Peyer's patch (tissue), 4 donors: ENCODE results near the gene TRMT44. TPM values are rescaled to one million over a fixed set of nuclear protein-coding genes. Genes with fewer than 3 reads are reported as not detected.
A peak's percentile ranks its signal among the peaks of the same experiment; 100 is the strongest.

Source experiments
- DNase-seq, 3 donors: peaks; one replicate each; pipeline ENCODE4 v3.0.0-alpha.2; 2017 to 2019
- H3K27ac ChIP-seq, 4 donors: fragments of 200-600 bp; sonication (generic); one replicate each; pipeline ENCODE4 v1.5.1; 2016 to 2019
- H3K27me3 ChIP-seq, 2 donors: fragments of 200-600 bp; sonication (generic); one replicate each; pipeline ENCODE4 v1.5.1; 2019
- H3K36me3 ChIP-seq, 3 donors: fragments of 200-600 bp; sonication (generic); one replicate each; pipeline ENCODE4 v1.5.1; 2016 to 2019
- H3K4me1 ChIP-seq, 4 donors: fragments of 200-600 bp; sonication (generic); one replicate each; pipeline ENCODE4 v1.5.1; 2016 to 2019
- H3K4me3 ChIP-seq, 4 donors: fragments of 200-600 bp; sonication (generic); 1 replicate in 3 of 4; 2 replicates in 1 of 4; pipeline ENCODE4 v1.5.1; 2016 to 2019; ENCODE audit warnings: mild to moderate bottlenecking in 1 of 4
- H3K9me3 ChIP-seq, 4 donors: fragments of 200-600 bp; sonication (generic); one replicate each; pipeline ENCODE4 v1.5.1; 2016 to 2019; ENCODE audit warnings: mild to moderate bottlenecking in 1 of 4
- CTCF ChIP-seq, 6 experiments: fragments of 450-650 bp in 4 of 6; fragments of 200-600 bp in 2 of 6; sonication (generic) in 1 of 6; IDR thresholded peaks; one replicate each; pipeline ENCODE4 v1.5.1; 2017 to 2019; ENCODE audit warnings: antibody characterized with exemption in 6 of 6, mild to moderate bottlenecking in 3 of 6, moderate library complexity in 1 of 6
- POLR2A ChIP-seq, 2 donors: fragments of 450-650 bp; IDR thresholded peaks; one replicate each; pipeline ENCODE4 v1.5.1; 2017; ENCODE audit warnings: antibody characterized with exemption in 2 of 2, mild to moderate bottlenecking in 2 of 2, moderate library complexity in 2 of 2
- total RNA-seq, 4 donors: library from RNA; depleted of rRNA; stranded (reverse); fragments of >200 nt; gene quantifications; one replicate each; pipeline ENCODE4 v1.1.0, GENCODE V29; 2016

The TRMT44 gene
- total RNA-seq, 4 donors from 2014 or later, result 16.8 to 31.6 (median 28.1) TPM

DNA sequence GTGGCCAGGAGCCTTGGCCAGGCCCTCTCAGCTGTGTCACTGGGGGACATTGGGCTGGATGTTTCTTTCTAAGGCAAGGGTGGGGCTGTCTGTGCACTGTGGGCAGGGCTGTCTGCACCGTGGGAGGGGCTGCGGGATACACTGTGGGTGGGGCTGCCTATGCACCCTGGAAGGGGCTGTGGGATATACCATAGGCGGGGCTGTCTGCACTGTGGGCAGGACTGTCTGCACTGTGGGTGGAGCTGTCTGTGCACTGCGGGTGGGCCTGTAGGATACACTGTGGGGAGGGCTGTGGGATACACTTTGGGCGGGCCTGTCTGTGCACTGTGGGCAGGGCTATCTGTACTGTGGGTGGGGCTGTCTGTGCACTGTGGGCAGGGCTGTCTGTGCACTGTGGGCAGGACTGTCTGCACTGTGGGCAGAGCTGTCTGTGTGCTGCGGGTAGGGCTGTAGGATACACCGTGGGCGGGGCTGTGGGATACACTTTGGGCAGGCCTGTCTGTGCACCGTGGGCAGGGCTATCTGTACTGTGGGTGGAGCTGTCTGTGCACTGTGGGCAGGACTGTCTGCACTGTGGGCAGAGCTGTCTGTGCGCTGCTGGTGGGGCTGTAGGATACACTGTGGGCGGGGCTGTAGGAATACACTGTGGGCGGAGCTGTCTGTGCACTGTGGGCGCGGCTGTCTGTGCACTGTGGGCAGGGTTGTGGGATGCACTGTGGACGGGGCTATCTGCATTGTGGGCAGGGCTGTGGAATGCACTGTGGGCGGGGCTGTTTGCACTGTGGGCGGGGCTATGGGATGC lies 31.1 kb upstream of the TRMT44 start:
- Histone ChIP-seq H3K4me1 (no peaks in the 10 kb centered on the region), H3K27me3 (no peaks in the 10 kb centered on the region), H3K27ac (no peak overlapping the region), H3K36me3 (peaks cover 0 to 37% (median 0%) of the 10 kb centered on the region in 3 donors), H3K4me3 (no peak overlapping the region), H3K9me3 (no peaks in the 10 kb centered on the region)
- DNase-seq, result peak in 1 of 3 donors; percentile 55
- TF ChIP-seq CTCF (IDR thresholded peaks at IDR 0.05) (no peak), POLR2A (IDR thresholded peaks at IDR 0.05) (no peak)

DNA sequence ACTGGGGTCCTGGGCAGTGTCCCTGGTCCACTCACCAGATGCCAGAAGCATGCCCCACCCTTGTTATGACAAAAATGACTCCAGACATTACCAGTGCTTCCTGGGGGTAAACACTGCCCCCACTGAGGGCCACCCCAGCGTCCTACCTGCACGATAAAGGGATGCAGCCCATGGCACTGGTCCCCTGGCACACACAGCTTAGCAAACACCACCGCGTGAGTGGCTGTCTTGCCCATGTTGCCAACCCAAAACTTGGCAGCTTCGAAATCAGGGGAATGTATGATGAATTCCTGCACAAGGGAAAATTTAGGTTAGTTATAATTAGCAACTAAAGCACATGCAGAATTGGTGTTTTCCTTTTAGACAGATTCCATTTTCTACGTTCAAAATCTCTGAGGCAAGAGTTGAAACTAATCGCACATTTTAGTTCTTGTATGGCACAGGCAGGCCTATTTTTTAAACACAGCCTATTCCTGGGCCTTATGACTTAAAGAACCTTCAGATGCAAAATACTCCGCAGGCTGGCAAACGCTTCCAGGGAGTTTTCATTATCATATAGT lies 30.4 kb upstream of the TRMT44 start:
- no peak for TF ChIP-seq POLR2A (IDR thresholded peaks at IDR 0.05)
- no peak for TF ChIP-seq CTCF (IDR thresholded peaks at IDR 0.05)
- no peak overlapping the region for H3K27ac ChIP-seq

GRCh38 chr4:8410641-8411271 lies 29.8 kb upstream of the TRMT44 start:
- Histone ChIP-seq H3K9me3 (no peaks in the 10 kb centered on the region), H3K36me3 (peaks cover 0 to 37% (median 0%) of the 10 kb centered on the region in 3 donors), H3K27ac (no peak overlapping the region), H3K4me1 (no peaks in the 10 kb centered on the region), H3K4me3 (no peak overlapping the region), H3K27me3 (no peaks in the 10 kb centered on the region)
- DNase-seq, result peak in 2 of 3 donors; percentile 66 to 71
- TF ChIP-seq POLR2A (IDR thresholded peaks at IDR 0.05) (no peak), CTCF (IDR thresholded peaks at IDR 0.05) (peak in 2 of 6 experiments; percentile 17 to 30)

More for the DNA sequence above, 30.4 kb upstream of the TRMT44 start:
- Histone ChIP-seq H3K9me3 (no peaks in the 10 kb centered on the region), H3K4me3 (no peak overlapping the region), H3K4me1 (no peaks in the 10 kb centered on the region), H3K27me3 (no peaks in the 10 kb centered on the region), H3K36me3 (peaks cover 0 to 37% (median 0%) of the 10 kb centered on the region in 3 donors)
- DNase-seq, result no peak

DNA sequence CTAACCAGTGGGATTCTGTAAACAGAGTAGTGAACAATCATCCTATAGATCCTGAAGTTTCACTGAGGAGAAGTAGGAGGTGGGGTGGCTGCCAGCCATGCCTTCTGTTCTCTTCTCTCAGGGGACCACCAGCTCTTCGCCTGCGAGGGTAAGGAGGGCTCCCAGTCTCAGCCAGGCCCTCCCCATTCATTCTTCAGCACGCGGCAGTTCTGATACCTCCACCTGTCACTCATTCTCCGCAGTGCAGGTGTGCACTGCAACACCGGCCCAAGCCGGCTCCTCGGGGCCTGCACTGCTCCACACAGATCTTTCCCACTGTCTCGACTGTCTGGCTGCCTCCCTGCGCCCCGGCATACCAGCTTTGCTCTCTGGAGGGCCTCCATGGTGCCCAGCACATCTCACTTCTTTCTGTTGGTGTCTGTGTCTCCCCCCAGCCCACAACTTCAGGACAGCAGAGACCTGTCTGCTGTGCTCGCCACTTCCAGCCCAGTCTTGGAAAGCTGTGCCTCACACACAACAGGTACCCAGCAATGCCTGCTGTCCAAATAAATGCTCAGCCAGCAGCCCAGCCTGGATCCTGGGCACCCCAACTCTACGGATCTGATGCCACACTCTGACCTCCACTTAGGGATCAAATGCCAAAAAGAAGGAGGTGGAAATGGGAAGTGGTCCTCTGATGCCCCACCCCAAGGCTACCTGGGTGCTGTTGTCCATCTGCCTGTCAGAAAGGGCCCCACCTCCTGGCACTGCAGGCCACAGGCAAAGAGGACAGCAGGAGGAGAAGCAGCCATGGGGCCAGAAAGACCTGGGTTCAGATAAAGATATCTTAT lies 29.0 kb upstream of the TRMT44 start:
- TF ChIP-seq POLR2A (IDR thresholded peaks at IDR 0.05) (no peak), CTCF (IDR thresholded peaks at IDR 0.05) (no peak)
- H3K4me3 ChIP-seq, result no peak overlapping the region
- peaks cover 0 to 40% (median 0%) of the 10 kb centered on the region in 3 donors for H3K36me3 ChIP-seq
- no peaks in the 10 kb centered on the region for H3K9me3 ChIP-seq
- DNase-seq, result no peak
- H3K4me1 ChIP-seq, result no peaks in the 10 kb centered on the region
- no peaks in the 10 kb centered on the region for H3K27me3 ChIP-seq
- H3K27ac ChIP-seq, result no peak overlapping the region

DNA sequence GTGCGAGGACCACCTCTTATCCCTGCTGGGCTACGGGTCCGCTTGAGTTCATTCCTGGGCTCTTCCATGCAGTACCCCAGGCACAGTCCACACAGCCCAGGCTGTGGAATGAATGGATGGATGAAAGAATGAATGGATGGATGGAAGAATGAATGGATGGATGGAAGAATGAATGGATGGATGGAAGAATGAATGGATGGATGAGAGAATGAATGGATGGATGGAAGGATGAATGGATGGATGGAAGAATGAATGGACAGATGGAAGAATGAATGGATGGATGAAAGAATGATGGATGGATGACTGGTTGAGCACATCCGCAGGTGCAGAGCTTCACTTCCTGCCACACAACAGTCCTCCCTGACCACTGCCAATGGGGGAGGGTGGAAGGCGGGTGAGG lies 28.3 kb upstream of the TRMT44 start:
- Histone ChIP-seq H3K9me3 (no peaks in the 10 kb centered on the region), H3K4me3 (no peak overlapping the region), H3K27ac (no peak overlapping the region), H3K36me3 (peaks cover 0 to 40% (median 0%) of the 10 kb centered on the region in 3 donors), H3K27me3 (no peaks in the 10 kb centered on the region), H3K4me1 (no peaks in the 10 kb centered on the region)
- no peak for DNase-seq
- TF ChIP-seq CTCF (IDR thresholded peaks at IDR 0.05) (no peak), POLR2A (IDR thresholded peaks at IDR 0.05) (no peak)
